H9 (cell line): ENCODE results near the gene BPIFB4. TPM values are rescaled to one million over a fixed set of nuclear protein-coding genes. Genes with fewer than 3 reads are reported as not detected.
A peak's percentile ranks its signal among the peaks of the same experiment; 100 is the strongest.

Experiments
- DNase-seq: peaks from one replicate; pipeline ENCODE4 v3.0.0-alpha.2; 2017
- H2AFZ ChIP-seq: one replicate; pipeline ENCODE4 v1.6.1; 2013; ENCODE audit warnings: mild to moderate bottlenecking, low read length, control low read depth, moderate library complexity
- H2AK5ac ChIP-seq: 2 replicates; pipeline ENCODE4 v1.6.1; 2013; ENCODE audit warnings: low read length, control low read depth, mixed read lengths; ENCODE audit not compliant: insufficient read length
- H2BK120ac ChIP-seq: one replicate; pipeline ENCODE4 v1.6.1; 2013; ENCODE audit warnings: low read depth, mild to moderate bottlenecking, low read length, control low read depth, inconsistent platforms; ENCODE audit not compliant: poor library complexity, severe bottlenecking
- H2BK12ac ChIP-seq: 2 replicates; pipeline ENCODE4 v1.6.1; 2013; ENCODE audit warnings: low read length, control low read depth, mixed read lengths, low read depth; ENCODE audit not compliant: insufficient read length
- H2BK15ac ChIP-seq: 2 replicates; pipeline ENCODE4 v1.6.1; 2013; ENCODE audit warnings: low read depth, low read length, control low read depth
- H2BK20ac ChIP-seq: one replicate; pipeline ENCODE4 v1.6.1; 2013; ENCODE audit warnings: low read depth, mild to moderate bottlenecking, low read length, control low read depth, inconsistent platforms; ENCODE audit not compliant: poor library complexity, severe bottlenecking
- H2BK5ac ChIP-seq: 2 replicates; pipeline ENCODE4 v1.6.1; 2013; ENCODE audit warnings: low read length, control low read depth, mixed read lengths; ENCODE audit not compliant: insufficient read length
- H3K14ac ChIP-seq: 2 replicates; pipeline ENCODE4 v1.6.1; 2013; ENCODE audit warnings: low read length, control low read depth; ENCODE audit not compliant: insufficient read depth
- H3K18ac ChIP-seq: 2 replicates; pipeline ENCODE4 v1.6.1; 2013; ENCODE audit warnings: low read depth, mild to moderate bottlenecking, mixed read lengths, low read length, control low read depth; ENCODE audit not compliant: insufficient read length
- H3K23ac ChIP-seq: 2 replicates; pipeline ENCODE4 v1.6.1; 2013; ENCODE audit warnings: low read length, control low read depth, mixed read lengths, low read depth; ENCODE audit not compliant: insufficient read length
- H3K23me2 ChIP-seq: 2 replicates; pipeline ENCODE4 v1.6.1; 2013; ENCODE audit warnings: low read depth, mild to moderate bottlenecking, mixed read lengths, low read length, control low read depth; ENCODE audit not compliant: insufficient read length, poor library complexity, severe bottlenecking
- H3K27ac ChIP-seq: 2 replicates; pipeline ENCODE4 v1.5.1; 2013; ENCODE audit warnings: low read length, control low read depth, mixed read lengths, low read depth; ENCODE audit not compliant: insufficient read length
- H3K27me3 ChIP-seq: 2 replicates; pipeline ENCODE4 v1.6.1; 2013; ENCODE audit warnings: low read length, control low read depth, inconsistent platforms; ENCODE audit not compliant: insufficient read depth
- H3K4ac ChIP-seq: 2 replicates; pipeline ENCODE4 v1.6.1; 2013; ENCODE audit warnings: low read depth, mild to moderate bottlenecking, control low read depth, inconsistent platforms, low read length, moderate library complexity
- H3K4me1 ChIP-seq: 2 replicates; pipeline ENCODE4 v1.6.1; 2013; ENCODE audit warnings: low read length, control low read depth, inconsistent platforms; ENCODE audit not compliant: insufficient read depth
- H3K4me2 ChIP-seq: 2 replicates; pipeline ENCODE4 v1.6.1; 2013; ENCODE audit warnings: low read length, control low read depth, mixed read lengths; ENCODE audit not compliant: insufficient read length, insufficient read depth
- H3K56ac ChIP-seq: 2 replicates; pipeline ENCODE4 v1.6.1; 2013; ENCODE audit warnings: low read depth, mild to moderate bottlenecking, mixed read lengths, low read length, control low read depth; ENCODE audit not compliant: insufficient read length
- H3K79me1 ChIP-seq: 2 replicates; pipeline ENCODE4 v1.6.1; 2013; ENCODE audit warnings: low read depth, mild to moderate bottlenecking, moderate library complexity, low read length, control low read depth, inconsistent platforms; ENCODE audit not compliant: insufficient read depth, poor library complexity, severe bottlenecking
- H3K79me2 ChIP-seq: 2 replicates; pipeline ENCODE4 v1.6.1; 2013; ENCODE audit warnings: low read length, control low read depth, inconsistent platforms; ENCODE audit not compliant: insufficient read depth
- H3K9ac ChIP-seq: 2 replicates; pipeline ENCODE4 v1.6.1; 2013; ENCODE audit warnings: low read length, control low read depth, mixed read lengths; ENCODE audit not compliant: insufficient read length; ENCODE audit errors: extremely low read depth
- H3K9me3 ChIP-seq: one replicate; pipeline ENCODE4 v1.6.1; 2013; ENCODE audit warnings: low read depth, low read length, inconsistent platforms; ENCODE audit not compliant: control insufficient read depth
- H3T11ph ChIP-seq: one replicate; pipeline ENCODE4 v1.6.1; 2013; ENCODE audit warnings: mild to moderate bottlenecking, low read length, control low read depth, inconsistent platforms
- H4K20me1 ChIP-seq: one replicate; pipeline ENCODE4 v1.6.1; 2013; ENCODE audit not compliant: control insufficient read depth, insufficient read length, insufficient read depth
- H4K5ac ChIP-seq: 2 replicates; pipeline ENCODE4 v1.6.1; 2013; ENCODE audit warnings: low read depth, mild to moderate bottlenecking, mixed read lengths, low read length, control low read depth; ENCODE audit not compliant: insufficient read length
- H4K8ac ChIP-seq: replicated peaks from 2 replicates; pipeline ENCODE4 v1.6.1; 2013; ENCODE audit warnings: low read length, control low read depth, mixed read lengths, low read depth; ENCODE audit not compliant: insufficient read length
- H4K91ac ChIP-seq: 2 replicates; pipeline ENCODE4 v1.6.1; 2013; ENCODE audit warnings: low read depth, mild to moderate bottlenecking, moderate library complexity, mixed read lengths, low read length, control low read depth; ENCODE audit not compliant: insufficient read length
- H3K27ac Mint-ChIP-seq, 3 experiments: 2 replicates in 2 of 3; 3 replicates in 1 of 3; pipeline ENCODE4 v1.8.0; 2020 to 2021; ENCODE audit warnings: mixed read lengths in 3 of 3, mild to moderate bottlenecking in 1 of 3, moderate library complexity in 1 of 3
- H3K27me3 Mint-ChIP-seq: 2 replicates; pipeline ENCODE4 v1.8.0; 2021; ENCODE audit warnings: low read depth, mild to moderate bottlenecking, moderate library complexity, mixed read lengths
- H3K36me3 Mint-ChIP-seq, 3 experiments: 2 replicates in 2 of 3; 3 replicates in 1 of 3; pipeline ENCODE4 v1.8.0; 2020 to 2021; ENCODE audit warnings: low read depth in 3 of 3, mixed read lengths in 3 of 3; ENCODE audit not compliant: insufficient read depth in 1 of 3
- H3K4me1 Mint-ChIP-seq, 2 experiments: 2 replicates each; pipeline ENCODE4 v1.8.0; 2020; ENCODE audit warnings: mixed read lengths in 2 of 2
- H3K4me3 Mint-ChIP-seq, 2 experiments: 2 replicates in 1 of 2; 3 replicates in 1 of 2; pipeline ENCODE4 v1.8.0; 2020 to 2021; ENCODE audit warnings: mild to moderate bottlenecking in 2 of 2, mixed read lengths in 2 of 2, moderate library complexity in 1 of 2
- H3K9me3 Mint-ChIP-seq, 2 experiments: 2 replicates in 1 of 2; 3 replicates in 1 of 2; pipeline ENCODE4 v1.8.0; 2020; ENCODE audit warnings: mild to moderate bottlenecking in 2 of 2, mixed read lengths in 2 of 2, moderate library complexity in 1 of 2
- WGBS: extraction: QIAGEN DNeasy Blood & Tissue Kit; methylation state at CpG from one replicate; pipeline ENCODE4 v1.1.7; 2013; ENCODE audit warnings: missing lambda C conversion rate, low lambda C conversion rate, mixed read lengths; ENCODE audit not compliant: insufficient read length; ENCODE audit errors: extremely low coverage; 5-methylcytosine and 5-hydroxymethylcytosine counted together
- total RNA-seq: library from RNA; stranded (reverse); gene quantifications from 2 replicates; pipeline ENCODE4 v1.2.1, GENCODE V29; 2021
- TF ChIP-seq, protein P1 (sequence below): fragments of 200-600 bp; sonication (generic); conservative IDR thresholded peaks from 3 replicates; pipeline ENCODE4 v1.8.0; 2021; ENCODE audit warnings: antibody characterized with exemption, mild to moderate bottlenecking

Gene BPIFB4
- total RNA-seq, 1 experiment from 2014 or later, result not detected

DNA sequence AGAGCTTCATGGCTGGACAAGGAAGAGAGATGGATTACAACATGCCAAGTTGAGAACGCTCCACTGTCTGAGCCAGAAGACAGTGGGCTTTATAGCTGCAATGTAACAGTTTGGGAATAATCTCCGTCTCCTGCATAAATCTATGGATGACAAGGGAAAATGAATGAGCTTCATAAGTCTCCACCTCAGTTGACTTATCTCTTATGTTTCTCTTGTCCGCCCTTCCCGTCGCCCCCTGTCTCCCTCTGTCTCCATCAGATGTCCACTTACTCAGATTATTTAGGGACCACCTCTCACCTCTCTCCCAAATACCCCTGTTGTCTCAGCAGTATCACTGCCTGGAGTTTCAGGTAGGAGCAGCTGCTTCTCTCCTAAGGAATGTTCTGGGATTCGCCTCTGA, 74.8 kb downstream of the BPIFB4 start:
- Histone ChIP-seq H3T11ph (no peak overlapping the region), H3K18ac (no peak overlapping the region), H3K27me3 (no peaks in the 10 kb centered on the region), H2AK5ac (no peak overlapping the region), H3K27ac (no peak overlapping the region), H2BK120ac (no peak overlapping the region), H3K23ac (no peak overlapping the region), H2BK12ac (no peak overlapping the region), H4K5ac (no peak overlapping the region), H3K79me1 (no peaks in the 10 kb centered on the region), H3K23me2 (no peaks in the 10 kb centered on the region), H4K8ac (no peak overlapping the region), H3K4me2 (no peak overlapping the region), H2BK15ac (no peak overlapping the region), H3K9me3 (no peaks in the 10 kb centered on the region), H2BK20ac (no peak overlapping the region), H3K56ac (no peak overlapping the region), H3K4me1 (no peaks in the 10 kb centered on the region), H3K14ac (no peak overlapping the region), H3K9ac (no peak overlapping the region), H4K91ac (no peak overlapping the region), H4K20me1 (no peaks in the 10 kb centered on the region), H2BK5ac (no peak overlapping the region), H3K4ac (no peak overlapping the region), H2AFZ (no peak overlapping the region), H3K79me2 (no peaks in the 10 kb centered on the region)
- H3K27ac Mint-ChIP-seq, result no peak overlapping the region
- DNase-seq, result peak; percentile 7
- no CpG with 5 or more reads among the region's 6 CpGs for WGBS
- TF ChIP-seq, protein P1, sequence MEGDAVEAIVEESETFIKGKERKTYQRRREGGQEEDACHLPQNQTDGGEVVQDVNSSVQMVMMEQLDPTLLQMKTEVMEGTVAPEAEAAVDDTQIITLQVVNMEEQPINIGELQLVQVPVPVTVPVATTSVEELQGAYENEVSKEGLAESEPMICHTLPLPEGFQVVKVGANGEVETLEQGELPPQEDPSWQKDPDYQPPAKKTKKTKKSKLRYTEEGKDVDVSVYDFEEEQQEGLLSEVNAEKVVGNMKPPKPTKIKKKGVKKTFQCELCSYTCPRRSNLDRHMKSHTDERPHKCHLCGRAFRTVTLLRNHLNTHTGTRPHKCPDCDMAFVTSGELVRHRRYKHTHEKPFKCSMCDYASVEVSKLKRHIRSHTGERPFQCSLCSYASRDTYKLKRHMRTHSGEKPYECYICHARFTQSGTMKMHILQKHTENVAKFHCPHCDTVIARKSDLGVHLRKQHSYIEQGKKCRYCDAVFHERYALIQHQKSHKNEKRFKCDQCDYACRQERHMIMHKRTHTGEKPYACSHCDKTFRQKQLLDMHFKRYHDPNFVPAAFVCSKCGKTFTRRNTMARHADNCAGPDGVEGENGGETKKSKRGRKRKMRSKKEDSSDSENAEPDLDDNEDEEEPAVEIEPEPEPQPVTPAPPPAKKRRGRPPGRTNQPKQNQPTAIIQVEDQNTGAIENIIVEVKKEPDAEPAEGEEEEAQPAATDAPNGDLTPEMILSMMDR, result no peak
- no peaks in the 10 kb centered on the region; a peak in 1 of 5 replicates for H3K9me3 Mint-ChIP-seq
- H3K4me3 Mint-ChIP-seq, result no peak overlapping the region
- no peaks in the 10 kb centered on the region for H3K4me1 Mint-ChIP-seq
- H3K36me3 Mint-ChIP-seq, result no peaks in the 10 kb centered on the region
- H3K27me3 Mint-ChIP-seq, result peaks cover 48% of the 10 kb centered on the region
